Stimulated activated CD8-positive, alpha-beta memory T cell treated with anti-CD3 and anti-CD28 coated beads, Interleukin-15, amount 100 ng/mL, for 1 hour (primary cell): ENCODE results near the gene CDK18.

Experiments
- DNase-seq: peaks from one replicate; pipeline ENCODE4 v3.0.0-alpha.2; 2020; ENCODE audit warnings: low read depth

Gene CDK18

GRCh38 chr1:205570173-205570501, 65.7 kb downstream of the CDK18 start:
- no peak for DNase-seq

- no peak for DNase-seq
Measured at GRCh38 chr1:205570796-205571537, 66.5 kb downstream of the CDK18 start.

- no peak for DNase-seq
Measured at GRCh38 chr1:205571747-205572146, 67.3 kb downstream of the CDK18 start.

- no peak for DNase-seq
Measured at GRCh38 chr1:205572421-205572820, 68.0 kb downstream of the CDK18 start.

- no peak for DNase-seq
Measured at GRCh38 chr1:205575294-205575885, 70.9 kb downstream of the CDK18 start.

GRCh38 chr1:205576011-205576410, 71.5 kb downstream of the CDK18 start:
- DNase-seq: no peak

- no peak for DNase-seq
Measured at GRCh38 chr1:205576805-205577761, 72.6 kb downstream of the CDK18 start.

- DNase-seq: no peak
Measured at GRCh38 chr1:205577874-205578658, 73.6 kb downstream of the CDK18 start.

- DNase-seq: no peak
Measured at GRCh38 chr1:205578780-205579571, 74.5 kb downstream of the CDK18 start.

- DNase-seq: no peak
Measured at GRCh38 chr1:205579711-205580110, 75.2 kb downstream of the CDK18 start.

GRCh38 chr1:205580140-205580922, 75.9 kb downstream of the CDK18 start:
- DNase-seq: no peak

GRCh38 chr1:205580923-205581180, 76.4 kb downstream of the CDK18 start:
- DNase-seq: no peak

- no peak for DNase-seq
Measured at GRCh38 chr1:205581321-205581980, 77.0 kb downstream of the CDK18 start.

- DNase-seq: no peak
Measured at GRCh38 chr1:205582046-205582445, 77.6 kb downstream of the CDK18 start.
